Tibial nerve (tissue), 4 donors: ENCODE data around the gene MRPL30.

Experiments used
- EP300 ChIP-seq, 2 donors: sonication (generic); formaldehyde crosslinking; IDR thresholded peaks; one replicate each; pipeline ENCODE4 v1.6.1; 2017; ENCODE audit warnings: antibody characterized with exemption in 2 of 2, mild to moderate bottlenecking in 1 of 2
- POLR2A ChIP-seq, 2 donors: fragments of 450-650 bp; IDR thresholded peaks; one replicate each; pipeline ENCODE4 v1.6.1; 2017; ENCODE audit warnings: antibody characterized with exemption in 2 of 2, mild to moderate bottlenecking in 2 of 2, moderate library complexity in 2 of 2
- TF ChIP-seq, protein P1 (sequence below), 5 experiments: fragments of 200-600 bp in 3 of 5; fragments of 450-650 bp in 2 of 5; sonication (generic) in 3 of 5; IDR thresholded peaks; one replicate each; pipeline ENCODE4 v1.5.1; 2016 to 2019; ENCODE audit warnings: antibody characterized with exemption in 5 of 5, mild to moderate bottlenecking in 3 of 5, moderate library complexity in 2 of 5

DNA sequence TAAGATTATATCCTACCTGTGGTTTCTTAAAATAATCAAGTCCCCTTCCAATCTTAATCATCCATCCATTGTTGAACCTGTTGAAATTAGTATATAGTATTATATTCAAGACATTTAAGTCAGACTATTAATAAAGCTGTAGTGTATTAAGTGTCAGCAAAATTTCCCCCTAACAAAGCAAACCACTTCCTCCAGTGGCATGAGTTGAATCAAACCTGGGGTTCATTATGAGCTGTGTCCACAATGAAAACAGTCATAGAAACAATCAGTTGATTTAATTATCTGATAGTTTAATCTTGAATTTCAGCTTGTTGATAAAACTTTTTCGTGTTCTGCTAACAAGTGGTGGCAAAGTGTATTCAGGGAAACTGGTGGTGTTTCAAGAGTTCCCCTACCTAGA, 11.4 kb upstream of the MRPL30 start:
- TF ChIP-seq, protein P1, sequence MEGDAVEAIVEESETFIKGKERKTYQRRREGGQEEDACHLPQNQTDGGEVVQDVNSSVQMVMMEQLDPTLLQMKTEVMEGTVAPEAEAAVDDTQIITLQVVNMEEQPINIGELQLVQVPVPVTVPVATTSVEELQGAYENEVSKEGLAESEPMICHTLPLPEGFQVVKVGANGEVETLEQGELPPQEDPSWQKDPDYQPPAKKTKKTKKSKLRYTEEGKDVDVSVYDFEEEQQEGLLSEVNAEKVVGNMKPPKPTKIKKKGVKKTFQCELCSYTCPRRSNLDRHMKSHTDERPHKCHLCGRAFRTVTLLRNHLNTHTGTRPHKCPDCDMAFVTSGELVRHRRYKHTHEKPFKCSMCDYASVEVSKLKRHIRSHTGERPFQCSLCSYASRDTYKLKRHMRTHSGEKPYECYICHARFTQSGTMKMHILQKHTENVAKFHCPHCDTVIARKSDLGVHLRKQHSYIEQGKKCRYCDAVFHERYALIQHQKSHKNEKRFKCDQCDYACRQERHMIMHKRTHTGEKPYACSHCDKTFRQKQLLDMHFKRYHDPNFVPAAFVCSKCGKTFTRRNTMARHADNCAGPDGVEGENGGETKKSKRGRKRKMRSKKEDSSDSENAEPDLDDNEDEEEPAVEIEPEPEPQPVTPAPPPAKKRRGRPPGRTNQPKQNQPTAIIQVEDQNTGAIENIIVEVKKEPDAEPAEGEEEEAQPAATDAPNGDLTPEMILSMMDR (IDR thresholded peaks at IDR 0.05) = no peak
- TF ChIP-seq POLR2A (IDR thresholded peaks at IDR 0.05) (no peak), EP300 (IDR thresholded peaks at IDR 0.05) (no peak)
